GM12892 (cell line): Measurements from ENCODE around the gene SMARCC1.

Source experiments
- POLR2A ChIP-seq: IDR thresholded peaks from 2 replicates; pipeline ENCODE4 v1.6.1; 2011; ENCODE audit warnings: low read depth, low read length, control low read depth
- POLR2AphosphoS5 ChIP-seq: IDR thresholded peaks from 2 replicates; pipeline ENCODE4 v1.6.1; 2011; ENCODE audit warnings: low read depth, low read length, control low read depth
- TAF1 ChIP-seq: IDR thresholded peaks from 2 replicates; pipeline ENCODE4 v1.6.1; 2011; ENCODE audit warnings: low read depth, mild to moderate bottlenecking, control low read depth, low read length, borderline replicate concordance

GRCh38 chr3:47605652-47606051, 176.0 kb downstream of the SMARCC1 start:
- TF ChIP-seq POLR2AphosphoS5 (no peak), POLR2A (no peak), TAF1 (no peak)
